GM12878 (cell line): ENCODE results near the gene TRAPPC4. TPM values are rescaled to one million over a fixed set of nuclear protein-coding genes. Genes with fewer than 3 reads are reported as not detected.

Source experiments
- ATAC-seq: fragments of 200-7000 bp; cut with Tn5 transposase; 3 replicates; pipeline ENCODE4 v1.9.1; 2020; ENCODE audit warnings: mild to moderate bottlenecking, moderate library complexity
- BruUV-seq: library from RNA; stranded (reverse); fragments of 400-500 nt; replicated peaks from 2 replicates; lab custom pipeline; 2021; lab: Mats Ljungman, UMichigan
- CTCF ChIA-PET: fragments of 300-600 bp; sonication (Branson Sonifier 250); formaldehyde crosslinking; extraction: SDS; loops from one replicate; lab custom pipeline; 2021; ENCODE audit warnings: inconsistent platforms; lab: Yijun Ruan, JAX
- POLR2A ChIA-PET: fragments of 350-600 bp; formaldehyde crosslinking; extraction: SDS; loops from one replicate; lab custom pipeline; 2021; ENCODE audit warnings: inconsistent platforms; lab: Charles Lee
- RAD21 ChIA-PET: fragments of 300-600 bp; sonication (Branson Sonifier 250); formaldehyde crosslinking; loops from one replicate; lab custom pipeline; 2023; ENCODE audit warnings: antibody characterized with exemption; ENCODE audit not compliant: unreplicated experiment; lab: Charles Lee
- SMC1A ChIA-PET: fragments of 300-600 bp; sonication (Branson Sonifier 250); formaldehyde crosslinking; loops from one replicate; lab custom pipeline; 2023; ENCODE audit not compliant: unreplicated experiment, uncharacterized antibody; lab: Charles Lee
- DNase-seq: peaks from one replicate; pipeline ENCODE4 v3.0.0-alpha.2; 2011; ENCODE audit warnings: low read depth, low spot score
- FAIRE-seq: peaks from 3 replicates; lab custom pipeline; 2011; peaks lifted over from hg19 to GRCh38; lab: Jason Lieb, UNC
- H2AFZ ChIP-seq: 2 replicates; pipeline ENCODE4 v1.6.0; 2011; ENCODE audit warnings: low read depth, low read length, control low read depth; ENCODE audit not compliant: control insufficient read depth
- H3K27ac ChIP-seq: 2 replicates; pipeline ENCODE4 v1.5.1; 2011; ENCODE audit warnings: control low read depth; ENCODE audit not compliant: control insufficient read depth, insufficient read depth
- H3K27me3 ChIP-seq, 2 experiments: replicated peaks in 1 of 2; 2 replicates each; pipeline versions ENCODE4 v1.6.0 to v1.6.1; 2011; ENCODE audit warnings: low read length in 1 of 2; ENCODE audit not compliant: control insufficient read depth in 2 of 2, insufficient read depth in 2 of 2
- H3K36me3 ChIP-seq, 2 experiments: 2 replicates each; pipeline ENCODE4 v1.5.1; 2011; ENCODE audit warnings: low read length in 1 of 2; ENCODE audit not compliant: control insufficient read depth in 2 of 2, insufficient read depth in 2 of 2
- H3K4me1 ChIP-seq: 2 replicates; pipeline ENCODE4 v1.6.1; 2011; ENCODE audit warnings: mild to moderate bottlenecking, low read length, moderate library complexity, mixed read lengths; ENCODE audit not compliant: control insufficient read depth, insufficient read depth
- H3K4me2 ChIP-seq: 2 replicates; pipeline ENCODE4 v1.6.0; 2011; ENCODE audit warnings: control low read depth; ENCODE audit not compliant: control insufficient read depth, insufficient read depth
- H3K4me3 ChIP-seq: fragments of 200-600 bp; sonication (generic); 2 replicates; pipeline ENCODE4 v1.5.1; 2016
- H3K79me2 ChIP-seq: 2 replicates; pipeline ENCODE4 v1.6.0; 2011; ENCODE audit warnings: low read length; ENCODE audit not compliant: control insufficient read depth, insufficient read depth
- H3K9ac ChIP-seq: 2 replicates; pipeline ENCODE4 v1.8.0; 2011; ENCODE audit warnings: low read length, control low read depth, mixed read lengths; ENCODE audit not compliant: control insufficient read depth, insufficient read depth
- H3K9me3 ChIP-seq: replicated peaks from 3 replicates; pipeline ENCODE4 v1.5.1; 2011; ENCODE audit warnings: mild to moderate bottlenecking, low read length; ENCODE audit not compliant: control insufficient read depth, insufficient read depth
- H4K20me1 ChIP-seq: 2 replicates; pipeline ENCODE4 v1.6.0; 2011; ENCODE audit not compliant: control insufficient read depth, insufficient read depth
- FOS ChIP-seq: IDR thresholded peaks from 3 replicates; pipeline ENCODE4 v1.6.1; 2011; ENCODE audit warnings: borderline replicate concordance; ENCODE audit not compliant: insufficient read length; ENCODE audit errors: extremely low read depth
- JUND ChIP-seq: IDR thresholded peaks from 2 replicates; pipeline ENCODE4 v1.6.1; 2012; ENCODE audit warnings: low read depth, mild to moderate bottlenecking, low read length, improper control_type of control experiment, moderate library complexity
- NFYA ChIP-seq: IDR thresholded peaks from 2 replicates; pipeline ENCODE4 v1.6.1; 2011; ENCODE audit warnings: low read depth, mild to moderate bottlenecking, low read length, improper control_type of control experiment, borderline replicate concordance
- POU2F2 ChIP-seq: IDR thresholded peaks from 3 replicates; pipeline ENCODE4 v1.6.1; 2011; ENCODE audit warnings: low read depth, mild to moderate bottlenecking, low read length, borderline replicate concordance
- SIN3A ChIP-seq: IDR thresholded peaks from 2 replicates; pipeline ENCODE4 v1.6.1; 2012; ENCODE audit warnings: low read depth, low read length, improper control_type of control experiment
- TAF1 ChIP-seq: IDR thresholded peaks from 2 replicates; pipeline ENCODE4 v1.6.1; 2011; ENCODE audit warnings: mild to moderate bottlenecking, low read depth, low read length, borderline replicate concordance
- WGBS: methylation state at CpG from one replicate; pipeline ENCODE4 v1.1.6; 2016; ENCODE audit warnings: low lambda C conversion rate; ENCODE audit not compliant: insufficient replicate concordance, insufficient coverage; ENCODE audit errors: missing lambda C conversion rate; 5-methylcytosine and 5-hydroxymethylcytosine counted together
- in situ Hi-C: fragments of 300-500 bp; cut with MboI; formaldehyde crosslinking; loops from 9 replicates; pipeline ENCODE4 v1.14.3; 2018; ENCODE audit warnings: mixed read lengths
- intact Hi-C: fragments of 100-400 bp; cut with micrococcal nuclease; formaldehyde crosslinking; loops from one replicate; pipeline ENCODE4 v1.14.2; 2022; ENCODE audit not compliant: unreplicated experiment
- polyA plus RNA-seq, 11 experiments: library from polyadenylated mRNA; depleted of rRNA in 4 of 11; unstranded in 6 of 11; stranded (reverse) in 5 of 11; fragments of >200 nt; fragmentation: Nextera tagmentation in 4 of 11; fragmentation: Illumina TruSeq in 1 of 11; extraction: Ambion mirVana in 4 of 11; extraction: Trizol in 1 of 11; gene quantifications; 1 replicate in 1 of 11; 2 replicates in 10 of 11; pipeline versions ENCODE4 v1.2.1 to v1.2.3, GENCODE V29; 2011 to 2016; ENCODE audit warnings: inconsistent platforms in 2 of 11, missing spikeins in 2 of 11, low read depth in 1 of 11
- total RNA-seq, 4 experiments: library from RNA; depleted of rRNA in 3 of 4; stranded (reverse); fragments of >200 nt in 3 of 4; fragmentation: Illumina TruSeq in 1 of 4; extraction: Trizol in 1 of 4; gene quantifications; 2 replicates each; pipeline versions ENCODE4 v1.2.1 to v1.2.3, GENCODE V29; 2013 to 2021
- TF ChIP-seq, protein P1 (sequence below): IDR thresholded peaks from 2 replicates; pipeline ENCODE4 v1.6.1; 2011; ENCODE audit warnings: low read depth, low read length, improper control_type of control experiment, borderline replicate concordance

TRAPPC4 gene
- total and polyA plus RNA-seq, 10 of the 15 experiments (the other 5 are each of a cell fraction or from before 2014, with no cell fraction given): 61.6 to 231 (median 98.8) TPM

DNA sequence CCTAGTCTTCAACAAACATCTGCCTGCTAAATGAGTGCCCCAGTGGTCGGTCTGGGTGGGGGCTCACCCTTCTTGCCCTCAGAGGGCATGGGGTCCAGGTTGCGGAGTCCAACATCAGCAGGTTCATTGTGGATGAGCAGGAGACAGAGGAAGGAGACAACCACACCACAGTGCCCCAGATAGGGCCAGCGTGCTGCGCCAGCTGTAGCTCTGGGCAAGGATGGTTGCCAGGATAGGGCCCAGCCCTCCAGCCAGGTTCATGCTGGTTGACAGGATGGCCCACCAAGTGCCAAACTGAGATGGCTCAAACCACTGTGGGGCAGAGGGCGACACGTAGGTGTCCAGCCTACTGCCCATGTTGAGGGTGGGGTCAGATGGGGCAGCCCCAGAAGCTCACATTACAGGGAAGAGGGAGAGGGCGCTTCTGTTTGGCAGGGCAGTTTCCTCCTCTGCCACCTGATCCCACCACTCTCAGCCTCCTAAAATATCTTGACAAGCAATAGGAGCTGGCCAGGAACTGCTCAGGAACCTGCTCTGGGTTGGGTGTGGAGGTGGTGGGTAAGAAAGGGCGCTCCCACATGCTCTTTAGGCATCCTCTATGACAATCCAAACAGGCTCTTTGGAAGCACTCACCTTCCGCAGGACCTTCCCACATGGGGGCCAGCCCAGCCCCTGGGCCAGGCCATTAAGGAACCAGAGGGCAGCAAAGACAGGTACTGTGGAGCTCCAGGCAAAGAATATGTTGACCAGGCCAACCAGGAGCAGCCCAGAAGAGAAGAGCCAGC lies 9.2 kb downstream of the TRAPPC4 start (continued):
- TF ChIP-seq JUND (no peak), NFYA (no peak), TAF1 (no peak), FOS (no peak), SIN3A (no peak)

DNA sequence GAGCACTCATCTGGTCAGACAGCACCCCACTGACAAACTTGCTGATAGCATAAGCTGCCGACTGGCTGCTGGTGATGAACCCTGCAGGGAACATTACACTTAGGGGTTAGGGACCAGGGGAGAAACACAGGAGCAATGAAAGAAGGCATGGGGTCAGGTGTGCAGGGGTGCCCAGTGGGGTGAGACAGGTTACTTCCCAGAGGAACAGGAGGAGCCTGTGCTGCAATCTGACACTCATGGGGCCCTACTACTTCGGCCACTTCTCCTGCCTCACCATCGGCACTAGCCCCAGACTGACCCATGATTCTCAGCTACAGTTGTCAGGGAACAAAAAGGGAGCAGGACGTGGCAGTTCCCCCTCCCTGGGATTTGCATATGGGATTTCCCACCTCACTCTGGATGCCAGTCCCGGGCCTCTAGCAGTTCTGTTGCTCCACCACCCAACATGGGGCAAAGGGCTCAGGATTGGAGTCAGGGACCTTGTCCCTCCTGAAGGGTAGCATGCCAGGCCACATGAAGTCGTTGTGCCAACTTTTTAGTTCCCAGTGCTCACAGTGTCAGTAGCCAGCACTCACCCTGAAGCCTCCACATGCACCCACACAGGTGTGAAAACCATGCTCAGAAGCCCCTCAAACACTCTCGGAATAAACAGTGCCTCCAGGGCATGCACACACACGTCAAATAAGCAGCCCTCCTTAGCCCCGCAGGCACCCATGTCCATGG lies 9.9 kb downstream of the TRAPPC4 start:
- WGBS: 76% methylated on average over 9 of the region's 9 CpGs
- POLR2A ChIA-PET: interaction anchor here (0.6 to 2.3 kb wide), 6 partner anchors 10 to 88 kb away, joined by 3 to 9 read pairs (median 4); partner anchors contain the start of genes C2CD2L, CENATAC, RPS25 and TRAPPC4
- Histone ChIP-seq H3K9ac (no peak overlapping the region), H3K27ac (no peak overlapping the region), H3K4me1 (peaks cover 14% of the 10 kb centered on the region), H4K20me1 (no peaks in the 10 kb centered on the region), H3K27me3 (no peaks in the 10 kb centered on the region), H3K9me3 (no peaks in the 10 kb centered on the region), H3K36me3 (peaks cover 4 to 5% of the 10 kb centered on the region in 2 experiments; a peak in 3 of 4 replicates), H3K4me3 (no peak overlapping the region; the same call in none of the 2 replicates), H3K79me2 (peaks cover 13% of the 10 kb centered on the region), H3K4me2 (peak overlapping the region; percentile 85; the same call in 1 of the 2 replicates), H2AFZ (no peak overlapping the region)
- DNase-seq (no peak), FAIRE-seq (no peak), ATAC-seq (no peak)
- intact Hi-C loops: no loop called here
- RAD21 ChIA-PET: interaction anchor here (0.7 kb wide), 1 partner anchor 28 kb away, joined by 3 read pairs; no protein-coding TSS in a partner anchor
- in situ Hi-C loops: no loop called here
- SMC1A ChIA-PET: interaction anchor here (0.5 to 4.9 kb wide), 4 partner anchors 11 to 296 kb away, joined by 3 to 40 read pairs (median 3); partner anchors contain the start of genes RPS25 and TRAPPC4
- no TSS peak for BruUV-seq
- CTCF ChIA-PET: no interaction called here
- TF ChIP-seq POU2F2: peak; percentile 24; the same call in 1 of the 3 replicates
- TF ChIP-seq, protein P1, sequence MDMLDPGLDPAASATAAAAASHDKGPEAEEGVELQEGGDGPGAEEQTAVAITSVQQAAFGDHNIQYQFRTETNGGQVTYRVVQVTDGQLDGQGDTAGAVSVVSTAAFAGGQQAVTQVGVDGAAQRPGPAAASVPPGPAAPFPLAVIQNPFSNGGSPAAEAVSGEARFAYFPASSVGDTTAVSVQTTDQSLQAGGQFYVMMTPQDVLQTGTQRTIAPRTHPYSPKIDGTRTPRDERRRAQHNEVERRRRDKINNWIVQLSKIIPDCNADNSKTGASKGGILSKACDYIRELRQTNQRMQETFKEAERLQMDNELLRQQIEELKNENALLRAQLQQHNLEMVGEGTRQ: no peak
